Keratinocyte (primary cell): Measurements from ENCODE around the gene METAP1. TPM values are rescaled to one million over a fixed set of nuclear protein-coding genes. Genes with fewer than 3 reads are reported as not detected.

Experiments
- DNase-seq: peaks from one replicate; pipeline ENCODE4 v3.0.0-alpha.2; 2011; ENCODE audit warnings: low read depth, missing footprints, low spot score
- FAIRE-seq: peaks from 2 replicates; lab custom pipeline; 2011; peaks lifted over from hg19 to GRCh38; lab: Jason Lieb, UNC
- H2AFZ ChIP-seq: 2 replicates; pipeline ENCODE4 v1.6.0; 2012; ENCODE audit warnings: low read length, control low read depth, inconsistent platforms; ENCODE audit not compliant: control insufficient read depth
- H3K27ac ChIP-seq: 2 replicates; pipeline ENCODE4 v1.5.1; 2011; ENCODE audit warnings: low read length; ENCODE audit not compliant: control insufficient read depth, insufficient read depth
- H3K27me3 ChIP-seq: 3 replicates; pipeline ENCODE4 v1.6.0; 2011; ENCODE audit warnings: low read length; ENCODE audit not compliant: control insufficient read depth, insufficient read depth; ENCODE audit errors: extremely low read depth
- H3K36me3 ChIP-seq, 2 experiments: 2 replicates in 1 of 2; 3 replicates in 1 of 2; pipeline ENCODE4 v1.5.1; 2011; ENCODE audit warnings: low read length in 2 of 2, mild to moderate bottlenecking in 1 of 2; ENCODE audit not compliant: control insufficient read depth in 2 of 2, insufficient read depth in 2 of 2; ENCODE audit errors: extremely low read depth in 1 of 2
- H3K4me1 ChIP-seq: 3 replicates; pipeline ENCODE4 v1.5.1; 2011; ENCODE audit warnings: low read length; ENCODE audit not compliant: control insufficient read depth, insufficient read depth; ENCODE audit errors: extremely low read depth
- H3K4me2 ChIP-seq: 3 replicates; pipeline ENCODE4 v1.6.0; 2011; ENCODE audit warnings: low read depth, low read length; ENCODE audit not compliant: control insufficient read depth, insufficient read depth; ENCODE audit errors: extremely low read depth
- H3K4me3 ChIP-seq, 3 experiments: fragments of 200-600 bp in 1 of 3; sonication (generic) in 1 of 3; 2 replicates in 2 of 3; 3 replicates in 1 of 3; pipeline ENCODE4 v1.5.1; 2011 to 2016; ENCODE audit warnings: low read length in 3 of 3, mild to moderate bottlenecking in 3 of 3, control low read depth in 2 of 3, inconsistent platforms in 1 of 3, low read depth in 1 of 3, mixed read lengths in 1 of 3, mixed run types in 1 of 3, moderate library complexity in 1 of 3; ENCODE audit not compliant: control insufficient read depth in 2 of 3, insufficient read depth in 2 of 3; ENCODE audit errors: extremely low read depth in 1 of 3
- H3K79me2 ChIP-seq: 2 replicates; pipeline ENCODE4 v1.6.0; 2012; ENCODE audit warnings: low read length; ENCODE audit not compliant: control insufficient read depth, insufficient read depth
- H3K9ac ChIP-seq: 3 replicates; pipeline ENCODE4 v1.6.0; 2011; ENCODE audit warnings: low read length; ENCODE audit not compliant: control insufficient read depth, insufficient read depth; ENCODE audit errors: extremely low read depth
- H3K9me1 ChIP-seq: 3 replicates; pipeline ENCODE4 v1.6.0; 2011; ENCODE audit warnings: low read length; ENCODE audit not compliant: control insufficient read depth, insufficient read depth; ENCODE audit errors: extremely low read depth
- H3K9me3 ChIP-seq: 2 replicates; pipeline ENCODE4 v1.5.1; 2012; ENCODE audit warnings: low read depth, low read length; ENCODE audit not compliant: control insufficient read depth
- H4K20me1 ChIP-seq: 3 replicates; pipeline ENCODE4 v1.6.0; 2011; ENCODE audit warnings: low read length; ENCODE audit not compliant: control insufficient read depth, insufficient read depth; ENCODE audit errors: extremely low read depth
- EZH2 ChIP-seq: IDR thresholded peaks from one replicate; pipeline ENCODE4 v1.6.1; 2012; ENCODE audit warnings: inconsistent platforms, mild to moderate bottlenecking, low read length, moderate library complexity
- dilution Hi-C: fragments of 300-500 bp; cut with MboI; formaldehyde crosslinking; loops from one replicate; pipeline ENCODE4 v1.7.0; 2020; ENCODE audit warnings: low sequenced_read_pairs; ENCODE audit not compliant: extremely low pct_ligation_motif_present
- polyA plus RNA-seq, 5 experiments: library from polyadenylated mRNA; depleted of rRNA in 3 of 5; stranded (reverse) in 3 of 5; stranded (forward) in 1 of 5; unstranded in 1 of 5; fragments of >200 nt; gene quantifications; 1 replicate in 1 of 5; 2 replicates in 3 of 5; 3 replicates in 1 of 5; pipeline versions ENCODE4 v1.2.1 to v1.2.3, GENCODE V29; 2011 to 2012; ENCODE audit warnings: missing spikeins in 2 of 5, low read depth in 1 of 5, low replicate concordance in 1 of 5
- TF ChIP-seq, protein P1 (sequence below), 3 experiments: IDR thresholded peaks in 1 of 3; conservative IDR thresholded peaks in 1 of 3; optimal IDR thresholded peaks in 1 of 3; 2 replicates in 2 of 3; 3 replicates in 1 of 3; pipeline versions ENCODE3 to v1.5.1; 2011; ENCODE audit warnings: low read length in 3 of 3, mild to moderate bottlenecking in 3 of 3, moderate library complexity in 2 of 3, control low read depth in 1 of 3, inconsistent platforms in 1 of 3; ENCODE audit not compliant: insufficient read depth in 2 of 3; ENCODE audit errors: extremely low read depth in 1 of 3

The METAP1 gene
- polyA plus RNA-seq, 1 donor (not counting 4 experiments of a cell fraction or from before 2014, with no cell fraction given), result 89.4 TPM

GRCh38 chr4:99052902-99053301 is 57.4 kb downstream of the METAP1 start:
- TF ChIP-seq, protein P1, sequence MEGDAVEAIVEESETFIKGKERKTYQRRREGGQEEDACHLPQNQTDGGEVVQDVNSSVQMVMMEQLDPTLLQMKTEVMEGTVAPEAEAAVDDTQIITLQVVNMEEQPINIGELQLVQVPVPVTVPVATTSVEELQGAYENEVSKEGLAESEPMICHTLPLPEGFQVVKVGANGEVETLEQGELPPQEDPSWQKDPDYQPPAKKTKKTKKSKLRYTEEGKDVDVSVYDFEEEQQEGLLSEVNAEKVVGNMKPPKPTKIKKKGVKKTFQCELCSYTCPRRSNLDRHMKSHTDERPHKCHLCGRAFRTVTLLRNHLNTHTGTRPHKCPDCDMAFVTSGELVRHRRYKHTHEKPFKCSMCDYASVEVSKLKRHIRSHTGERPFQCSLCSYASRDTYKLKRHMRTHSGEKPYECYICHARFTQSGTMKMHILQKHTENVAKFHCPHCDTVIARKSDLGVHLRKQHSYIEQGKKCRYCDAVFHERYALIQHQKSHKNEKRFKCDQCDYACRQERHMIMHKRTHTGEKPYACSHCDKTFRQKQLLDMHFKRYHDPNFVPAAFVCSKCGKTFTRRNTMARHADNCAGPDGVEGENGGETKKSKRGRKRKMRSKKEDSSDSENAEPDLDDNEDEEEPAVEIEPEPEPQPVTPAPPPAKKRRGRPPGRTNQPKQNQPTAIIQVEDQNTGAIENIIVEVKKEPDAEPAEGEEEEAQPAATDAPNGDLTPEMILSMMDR (optimal IDR thresholded peaks at IDR 0.05 in 1 of 3, IDR thresholded peaks at IDR 0.05 in 1 of 3, conservative IDR thresholded peaks at IDR 0.05 in 1 of 3; ENCODE audit: extremely low read depth in 1 of 3, insufficient read depth in 2 of 3, low read length in 3 of 3), result no peak
- no peak for TF ChIP-seq EZH2
- no peak overlapping the region for H3K27ac ChIP-seq
- dilution Hi-C loops, result no loop called here
- H3K27me3 ChIP-seq, result no peaks in the 10 kb centered on the region
- no peaks in the 10 kb centered on the region for H3K9me1 ChIP-seq
- no peaks in the 10 kb centered on the region for H3K9me3 ChIP-seq
- H3K4me3 ChIP-seq, result no peak overlapping the region
- peaks cover 7 to 21% of the 10 kb centered on the region in 2 experiments for H3K36me3 ChIP-seq
- H3K4me2 ChIP-seq, result no peak overlapping the region
- peaks cover 6% of the 10 kb centered on the region for H3K4me1 ChIP-seq
- DNase-seq, result no peak
- H4K20me1 ChIP-seq, result no peaks in the 10 kb centered on the region
- H3K79me2 ChIP-seq, result peaks cover 6% of the 10 kb centered on the region
- H2AFZ ChIP-seq, result no peak overlapping the region
- FAIRE-seq, result no peak
- no peak overlapping the region for H3K9ac ChIP-seq

DNA sequence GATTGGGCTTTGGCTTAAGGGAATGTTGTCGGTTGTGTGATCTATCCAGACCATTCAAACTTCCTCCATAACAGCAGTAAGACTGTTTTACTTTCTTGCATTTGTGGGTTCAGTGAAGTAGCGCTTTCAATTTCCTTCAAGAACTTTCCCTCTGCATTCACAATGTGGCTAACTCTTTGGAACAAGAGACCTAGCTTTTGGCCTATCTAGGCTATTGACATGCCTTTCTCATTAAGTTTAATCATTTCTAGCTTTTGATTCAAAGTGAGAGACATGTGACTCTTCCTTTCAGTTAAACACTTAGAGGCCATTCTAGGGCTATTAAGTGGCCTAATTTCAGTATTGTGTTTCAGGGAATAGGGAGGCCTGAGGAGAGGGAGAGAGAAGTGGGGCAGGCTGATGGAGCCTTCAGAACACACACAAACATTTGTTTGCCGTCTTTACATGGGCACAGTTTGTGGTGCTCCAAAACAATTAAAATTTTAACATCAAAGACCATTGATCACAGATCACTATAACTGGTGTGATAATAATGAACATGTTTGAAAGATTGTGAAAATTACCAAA is 59.0 kb downstream of the METAP1 start:
- FAIRE-seq, result no peak
- dilution Hi-C loops, result no loop called here
- H3K4me3 ChIP-seq, result no peak overlapping the region

More for the DNA sequence above, 59.0 kb downstream of the METAP1 start:
- peaks cover 15 to 19% of the 10 kb centered on the region in 2 experiments for H3K36me3 ChIP-seq
- H3K4me1 ChIP-seq, result peaks cover 8% of the 10 kb centered on the region
- no peaks in the 10 kb centered on the region for H3K9me1 ChIP-seq
- H4K20me1 ChIP-seq, result no peaks in the 10 kb centered on the region
- no peaks in the 10 kb centered on the region for H3K27me3 ChIP-seq
- no peak overlapping the region for H3K4me2 ChIP-seq
- DNase-seq, result no peak
- no peak overlapping the region for H2AFZ ChIP-seq
- no peak overlapping the region for H3K27ac ChIP-seq
- TF ChIP-seq EZH2, result no peak
- TF ChIP-seq, protein P1 (optimal IDR thresholded peaks at IDR 0.05 in 1 of 3, IDR thresholded peaks at IDR 0.05 in 1 of 3, conservative IDR thresholded peaks at IDR 0.05 in 1 of 3; ENCODE audit: extremely low read depth in 1 of 3, insufficient read depth in 2 of 3, low read length in 3 of 3), result no peak
- no peaks in the 10 kb centered on the region for H3K9me3 ChIP-seq
- H3K79me2 ChIP-seq, result peaks cover 8% of the 10 kb centered on the region
- H3K9ac ChIP-seq, result no peak overlapping the region
